AG09319 (cell line): ENCODE results near the gene WDR37.
A peak's percentile ranks its signal among the peaks of the same experiment; 100 is the strongest.

ENCODE experiments used
- DNase-seq: peaks from one replicate; pipeline ENCODE4 v3.0.0-alpha.2; 2010; ENCODE audit warnings: low read depth; ENCODE audit errors: extremely low read depth
- TF ChIP-seq, protein P1 (sequence below): IDR thresholded peaks from 2 replicates; pipeline ENCODE4 v1.5.1; 2011; ENCODE audit warnings: low read depth, mild to moderate bottlenecking, inconsistent platforms, low read length, moderate library complexity

WDR37 gene

GRCh38 chr10:1107004-1107403 lies 50.8 kb downstream of the WDR37 start:
- DNase-seq, result no peak
- TF ChIP-seq, protein P1, sequence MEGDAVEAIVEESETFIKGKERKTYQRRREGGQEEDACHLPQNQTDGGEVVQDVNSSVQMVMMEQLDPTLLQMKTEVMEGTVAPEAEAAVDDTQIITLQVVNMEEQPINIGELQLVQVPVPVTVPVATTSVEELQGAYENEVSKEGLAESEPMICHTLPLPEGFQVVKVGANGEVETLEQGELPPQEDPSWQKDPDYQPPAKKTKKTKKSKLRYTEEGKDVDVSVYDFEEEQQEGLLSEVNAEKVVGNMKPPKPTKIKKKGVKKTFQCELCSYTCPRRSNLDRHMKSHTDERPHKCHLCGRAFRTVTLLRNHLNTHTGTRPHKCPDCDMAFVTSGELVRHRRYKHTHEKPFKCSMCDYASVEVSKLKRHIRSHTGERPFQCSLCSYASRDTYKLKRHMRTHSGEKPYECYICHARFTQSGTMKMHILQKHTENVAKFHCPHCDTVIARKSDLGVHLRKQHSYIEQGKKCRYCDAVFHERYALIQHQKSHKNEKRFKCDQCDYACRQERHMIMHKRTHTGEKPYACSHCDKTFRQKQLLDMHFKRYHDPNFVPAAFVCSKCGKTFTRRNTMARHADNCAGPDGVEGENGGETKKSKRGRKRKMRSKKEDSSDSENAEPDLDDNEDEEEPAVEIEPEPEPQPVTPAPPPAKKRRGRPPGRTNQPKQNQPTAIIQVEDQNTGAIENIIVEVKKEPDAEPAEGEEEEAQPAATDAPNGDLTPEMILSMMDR, result no peak

DNA sequence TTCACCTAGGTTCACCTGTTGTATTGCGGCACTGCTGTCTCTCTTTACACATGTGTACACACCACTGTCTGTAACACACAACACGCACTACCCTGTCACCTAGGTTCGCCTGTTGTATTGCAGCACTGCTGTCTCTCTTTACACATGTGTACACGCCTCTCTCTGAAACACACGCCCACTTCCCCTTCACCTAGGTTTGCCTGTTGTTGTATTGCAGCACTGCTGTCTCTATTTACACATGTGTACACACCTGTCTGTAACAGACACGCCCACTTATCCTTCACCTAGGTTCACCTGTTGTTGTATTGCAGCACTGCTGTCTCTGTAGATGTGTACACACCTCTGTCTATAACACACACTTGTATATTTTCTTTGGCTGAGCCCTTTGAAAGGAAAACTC lies 51.5 kb downstream of the WDR37 start:
- DNase-seq, result no peak
- TF ChIP-seq, protein P1, result no peak

DNA sequence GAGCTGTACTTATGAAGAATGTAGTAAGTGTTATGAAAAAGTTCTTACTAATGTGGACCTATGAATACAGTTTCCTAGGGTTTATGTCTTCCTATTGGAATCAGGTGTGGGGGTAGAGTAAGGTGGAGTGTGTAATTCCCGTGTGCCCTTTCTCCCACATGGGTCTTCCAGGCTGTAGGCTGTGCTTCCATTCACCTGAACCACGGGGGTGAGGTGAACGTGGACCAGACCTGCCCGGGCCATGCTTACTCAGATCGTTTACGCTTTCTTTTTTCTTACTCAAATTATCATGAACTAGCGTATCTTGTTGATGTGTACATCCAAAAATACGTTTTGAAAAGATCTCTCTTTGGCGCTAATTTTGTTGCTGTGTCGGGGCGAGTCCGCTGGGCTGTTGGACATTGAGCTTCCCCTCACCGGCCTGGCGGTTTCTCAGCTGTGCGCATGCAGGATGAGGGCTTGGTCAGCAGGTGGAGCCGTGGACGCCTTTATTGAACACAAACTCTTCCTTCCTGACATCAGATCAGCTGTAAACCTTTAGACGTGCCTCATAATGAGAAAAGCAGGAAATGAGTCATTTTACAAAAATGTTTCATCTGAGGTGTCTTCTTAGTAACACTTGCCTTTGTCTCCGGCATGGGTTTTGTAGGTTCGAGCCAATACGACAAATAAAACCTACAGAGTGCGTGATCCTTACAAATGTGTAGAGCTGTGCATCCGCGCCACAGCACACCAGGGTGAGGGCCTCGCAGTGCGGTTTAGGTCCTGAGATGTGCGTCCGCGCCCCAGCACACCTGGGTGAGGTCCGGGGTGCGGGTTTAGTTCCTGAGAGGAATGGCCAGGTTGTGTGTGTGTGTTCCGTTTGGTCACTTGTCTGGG lies 53.8 kb downstream of the WDR37 start:
- TF ChIP-seq, protein P1, result peak; percentile 45
- no peak for DNase-seq

DNA sequence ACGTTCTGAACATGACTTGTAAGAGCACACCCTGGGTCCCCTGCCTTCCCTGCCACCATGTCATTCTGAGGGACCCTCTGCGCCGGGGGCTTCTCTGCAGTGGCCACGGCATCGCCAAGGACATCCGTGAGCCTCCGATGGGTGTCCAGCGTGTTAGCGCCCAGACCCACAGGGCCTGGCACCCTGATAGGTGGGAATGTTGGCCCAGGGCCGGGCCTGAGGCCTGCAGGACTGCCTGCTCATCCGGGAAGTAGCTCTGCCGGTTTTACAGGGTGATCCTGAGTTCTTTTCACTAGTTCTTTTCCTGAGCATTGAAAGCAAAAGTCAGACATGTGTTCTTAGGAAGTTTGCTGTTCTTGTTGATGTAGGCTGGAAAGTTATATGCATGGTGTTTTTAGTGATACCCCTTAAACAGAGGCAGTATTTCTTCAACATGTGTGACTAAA lies 54.5 kb downstream of the WDR37 start:
- TF ChIP-seq, protein P1, result no peak
- no peak for DNase-seq

DNA sequence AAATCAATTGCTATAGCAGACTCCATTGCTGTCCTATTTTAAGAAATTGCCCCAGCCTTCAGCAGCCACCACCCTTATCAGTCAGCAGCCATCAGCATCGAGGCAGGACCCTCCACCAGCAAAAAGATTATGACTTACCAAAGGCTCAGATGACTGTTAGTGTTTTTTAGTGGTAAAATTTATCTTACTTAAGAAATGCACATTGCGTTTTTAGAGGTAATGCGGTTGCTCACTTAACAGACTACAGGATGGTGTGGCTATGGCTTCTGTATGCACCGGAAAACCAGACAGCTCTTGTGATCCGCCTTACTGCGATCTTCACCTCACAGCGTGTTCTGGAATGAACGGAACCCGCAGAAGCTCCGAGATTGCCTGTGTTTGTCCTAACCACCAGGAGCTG lies 58.1 kb downstream of the WDR37 start:
- DNase-seq, result no peak
- TF ChIP-seq, protein P1, result no peak

DNA sequence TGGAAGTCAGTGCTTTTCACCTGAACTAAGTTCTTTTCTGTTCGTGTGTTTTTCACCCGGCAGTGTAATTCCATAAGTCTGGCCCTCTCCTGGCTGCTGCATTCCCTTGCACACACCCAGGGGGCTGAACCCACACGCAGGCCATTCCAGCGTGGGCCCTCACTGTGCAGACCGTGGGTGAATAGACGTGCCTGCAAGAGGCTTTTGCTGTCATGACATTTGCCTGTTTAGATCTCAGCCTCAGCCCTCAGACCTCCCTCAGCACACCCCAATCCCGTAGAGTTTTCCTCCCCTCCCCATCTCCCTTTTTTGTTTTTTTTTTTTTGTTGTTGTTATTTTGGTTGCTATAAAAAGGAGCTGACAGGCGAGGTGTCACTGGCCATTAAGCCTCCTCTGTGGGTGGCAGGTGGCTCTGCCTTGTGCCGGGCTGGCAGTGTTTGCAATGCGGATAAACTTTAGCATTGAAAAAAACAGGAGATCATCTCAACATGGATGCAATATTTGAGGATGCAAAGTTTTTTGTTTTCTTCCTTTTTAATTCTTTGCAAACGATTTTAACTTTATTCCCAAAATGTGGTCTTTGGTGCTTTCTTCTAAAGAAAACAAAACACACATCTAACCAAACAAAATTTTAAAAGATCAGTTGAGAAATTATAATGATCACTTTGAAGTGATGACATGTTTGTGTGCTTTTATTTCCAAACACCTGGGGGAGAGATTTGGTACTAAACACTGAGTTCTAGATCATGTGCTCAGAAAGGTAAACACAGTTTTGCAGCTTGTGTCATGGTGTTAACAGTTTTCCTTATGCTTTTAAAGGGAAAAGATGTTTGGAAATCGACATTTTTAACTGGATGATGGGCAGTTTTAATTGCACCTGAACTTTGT lies 58.8 kb downstream of the WDR37 start:
- TF ChIP-seq, protein P1, result no peak
- no peak for DNase-seq

DNA sequence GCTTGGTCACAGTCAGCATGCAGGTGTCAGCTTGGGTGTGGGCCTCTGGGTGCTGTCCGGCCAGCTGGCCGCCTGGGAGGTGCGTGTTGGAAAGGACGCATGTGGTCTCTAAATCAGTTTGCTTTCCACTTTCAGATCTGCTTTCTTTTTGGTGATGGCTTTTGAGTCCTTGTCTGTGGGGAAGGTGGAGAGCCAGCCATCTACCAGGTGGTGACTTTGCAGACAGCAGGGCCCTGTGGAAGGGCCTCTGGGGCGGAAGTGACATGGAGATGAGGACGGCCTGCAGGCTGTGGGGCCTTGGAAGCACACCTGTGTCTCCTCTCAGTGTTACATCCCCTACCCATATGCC lies 59.4 kb downstream of the WDR37 start:
- DNase-seq, result no peak
- TF ChIP-seq, protein P1, result no peak
